NCI-H526 treated with DMSO at 0.1 percent for 48 hours (cell line): Measurements from ENCODE around the gene ALPL.

Experiments used
- DNase-seq: peaks from one replicate; lab custom pipeline; 2025; lab: John Stamatoyannopoulos, UW

Gene ALPL

DNA sequence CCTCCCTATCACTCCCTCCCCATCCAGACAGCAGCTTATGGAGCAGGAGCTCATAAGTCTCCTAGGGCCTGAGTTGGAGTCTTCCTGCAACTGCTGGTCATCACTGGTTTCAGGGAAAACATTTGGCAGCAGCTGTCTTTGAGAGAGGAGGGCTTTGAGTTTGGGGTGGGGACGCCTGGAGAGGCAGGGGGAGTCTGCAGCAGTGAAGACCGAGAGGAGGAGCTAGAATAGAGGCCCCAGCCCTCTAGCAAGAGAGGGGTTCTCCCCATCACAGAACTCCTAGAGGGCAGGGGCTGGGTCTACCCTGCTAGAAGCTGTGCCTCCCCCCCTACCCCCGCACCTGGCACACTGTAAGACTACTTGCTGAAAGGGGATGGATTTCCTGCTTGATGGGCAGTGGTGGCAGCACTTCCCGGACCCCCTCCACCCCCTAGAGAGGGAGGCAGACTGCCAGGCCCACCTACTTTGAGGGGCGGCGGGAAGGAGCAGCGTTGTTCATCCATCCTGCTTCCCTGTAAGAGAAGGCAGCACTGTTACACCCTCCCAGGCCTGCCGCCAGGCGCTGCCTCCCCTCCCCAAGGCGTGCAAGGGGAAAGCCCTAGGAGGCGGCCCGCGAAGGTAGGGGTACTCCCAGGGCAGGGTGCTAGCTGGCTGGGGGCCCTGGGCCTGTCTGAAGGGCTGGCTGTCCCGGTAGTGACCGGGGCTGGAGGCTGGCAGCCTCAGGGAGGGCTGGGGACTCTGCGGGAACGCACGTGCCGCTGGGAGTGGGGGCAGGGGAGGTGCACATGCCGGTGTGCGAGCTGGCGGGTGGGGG is 109.5 kb downstream of the ALPL start:
- DNase-seq, result no peak

DNA sequence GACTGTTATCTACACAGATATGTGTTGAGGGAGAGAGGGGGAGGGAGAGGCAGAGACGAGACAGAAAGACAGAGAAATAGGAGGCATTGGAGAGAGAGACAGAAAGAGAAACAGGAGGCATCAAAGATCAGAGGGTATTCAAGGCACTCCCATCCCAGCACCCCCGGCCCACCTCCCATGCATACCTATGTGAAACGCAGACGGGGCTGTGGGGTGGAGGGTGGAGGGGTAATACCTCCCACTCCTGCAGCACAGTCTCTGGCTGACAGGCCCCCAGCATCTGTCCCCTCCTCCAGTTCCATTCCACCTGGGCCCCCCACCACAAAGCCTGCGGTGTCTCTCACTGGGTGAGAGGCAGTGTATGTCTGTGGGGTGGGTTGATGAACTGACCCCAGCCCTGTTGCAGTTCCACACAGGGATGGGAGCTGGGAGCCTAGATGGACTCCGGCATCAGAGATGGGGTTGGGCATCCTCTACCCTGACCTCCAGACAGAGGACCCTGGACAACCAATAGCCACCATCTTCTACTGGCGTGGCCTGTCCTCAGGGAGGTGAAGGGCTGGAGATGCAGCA is 110.2 kb downstream of the ALPL start:
- no peak for DNase-seq

DNA sequence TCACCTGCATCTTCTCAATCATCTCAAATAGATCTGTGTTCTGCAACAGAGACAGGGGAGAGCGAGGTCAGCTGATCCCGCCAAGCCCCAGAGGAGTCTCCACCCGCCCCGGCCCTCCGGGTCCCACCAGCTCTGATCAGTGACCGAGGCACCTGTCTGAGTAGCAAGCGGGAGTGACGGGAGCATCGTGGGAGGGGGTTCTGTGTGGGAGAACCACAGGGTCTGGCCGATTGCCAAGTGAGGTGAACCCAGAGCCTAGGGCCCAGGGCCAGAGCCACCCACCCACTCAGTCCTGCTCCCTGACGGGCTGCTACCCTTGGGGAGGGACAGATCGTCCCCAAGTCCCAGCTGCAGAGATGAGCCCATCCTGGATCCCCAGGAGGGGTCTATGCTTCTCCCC is 110.8 kb downstream of the ALPL start:
- DNase-seq, result no peak

DNA sequence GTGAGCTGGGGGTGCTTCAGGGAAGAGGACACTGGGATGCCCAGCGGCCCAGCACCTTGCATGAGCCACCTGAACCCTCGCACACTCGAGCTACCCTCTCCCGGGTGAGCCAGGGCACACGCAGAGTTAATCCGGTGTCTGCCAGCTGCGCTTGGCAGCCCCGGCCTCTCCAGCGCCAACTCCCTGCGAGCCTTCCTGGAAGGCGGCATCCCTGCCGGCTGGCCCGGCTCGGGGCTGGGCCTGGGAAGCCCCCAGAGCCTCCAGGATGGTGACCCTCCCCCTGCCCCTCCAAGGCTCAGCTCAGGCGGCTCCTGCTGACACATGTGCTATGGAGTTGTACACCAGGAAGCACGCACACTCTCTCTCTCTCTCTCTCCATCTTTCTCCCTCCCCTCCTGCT is 111.3 kb downstream of the ALPL start:
- no peak for DNase-seq

DNA sequence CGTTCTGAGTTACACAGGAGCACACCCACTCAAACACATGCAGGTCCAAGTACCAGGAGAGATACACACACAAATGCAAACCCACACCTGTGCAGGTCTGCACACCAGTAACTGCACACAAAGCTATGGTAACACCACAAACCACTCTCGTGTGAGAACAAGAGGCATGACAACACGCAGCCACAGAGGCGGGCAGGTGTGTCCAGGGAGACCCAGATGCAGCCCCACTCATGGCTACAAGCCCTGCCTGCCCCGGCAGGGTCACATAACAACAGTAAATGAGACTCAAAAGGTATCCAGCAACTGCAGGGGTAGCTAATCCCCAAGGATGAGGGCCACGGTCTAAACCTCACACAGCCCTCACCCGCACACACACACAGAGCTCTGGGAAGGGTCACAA is 111.8 kb downstream of the ALPL start:
- no peak for DNase-seq

DNA sequence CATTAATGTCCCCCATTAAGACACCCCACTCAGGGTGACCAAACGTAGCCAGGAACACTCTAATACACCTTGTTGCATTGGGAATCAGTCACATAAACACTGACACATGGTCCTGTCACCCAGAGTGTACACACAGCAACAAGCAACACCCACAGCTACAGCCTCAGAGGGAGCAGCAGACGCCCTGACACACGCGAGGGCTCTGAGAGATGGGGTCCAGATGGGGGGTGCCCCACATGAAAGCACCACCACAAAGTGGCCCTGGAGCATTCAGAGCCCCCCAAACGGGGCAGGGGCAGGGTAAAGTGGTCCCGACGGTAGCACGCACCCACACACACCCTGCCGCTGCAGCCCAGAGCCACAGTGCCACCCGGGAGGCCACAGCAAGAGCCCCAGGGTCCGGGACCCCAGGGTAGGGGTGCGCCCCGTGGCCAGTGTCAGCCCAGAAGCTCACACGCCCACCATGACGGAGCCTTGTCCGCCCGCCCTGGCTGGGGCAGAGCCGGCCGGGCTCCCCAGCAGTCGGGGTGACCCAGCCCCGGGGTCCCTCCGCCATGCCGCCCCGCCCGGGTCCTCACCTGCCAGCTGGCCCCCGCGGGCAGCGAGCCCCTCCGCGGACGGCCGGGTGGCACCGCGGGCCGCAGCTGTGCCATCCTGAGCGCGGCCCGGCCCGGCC is 112.7 kb downstream of the ALPL start:
- DNase-seq, result no peak

DNA sequence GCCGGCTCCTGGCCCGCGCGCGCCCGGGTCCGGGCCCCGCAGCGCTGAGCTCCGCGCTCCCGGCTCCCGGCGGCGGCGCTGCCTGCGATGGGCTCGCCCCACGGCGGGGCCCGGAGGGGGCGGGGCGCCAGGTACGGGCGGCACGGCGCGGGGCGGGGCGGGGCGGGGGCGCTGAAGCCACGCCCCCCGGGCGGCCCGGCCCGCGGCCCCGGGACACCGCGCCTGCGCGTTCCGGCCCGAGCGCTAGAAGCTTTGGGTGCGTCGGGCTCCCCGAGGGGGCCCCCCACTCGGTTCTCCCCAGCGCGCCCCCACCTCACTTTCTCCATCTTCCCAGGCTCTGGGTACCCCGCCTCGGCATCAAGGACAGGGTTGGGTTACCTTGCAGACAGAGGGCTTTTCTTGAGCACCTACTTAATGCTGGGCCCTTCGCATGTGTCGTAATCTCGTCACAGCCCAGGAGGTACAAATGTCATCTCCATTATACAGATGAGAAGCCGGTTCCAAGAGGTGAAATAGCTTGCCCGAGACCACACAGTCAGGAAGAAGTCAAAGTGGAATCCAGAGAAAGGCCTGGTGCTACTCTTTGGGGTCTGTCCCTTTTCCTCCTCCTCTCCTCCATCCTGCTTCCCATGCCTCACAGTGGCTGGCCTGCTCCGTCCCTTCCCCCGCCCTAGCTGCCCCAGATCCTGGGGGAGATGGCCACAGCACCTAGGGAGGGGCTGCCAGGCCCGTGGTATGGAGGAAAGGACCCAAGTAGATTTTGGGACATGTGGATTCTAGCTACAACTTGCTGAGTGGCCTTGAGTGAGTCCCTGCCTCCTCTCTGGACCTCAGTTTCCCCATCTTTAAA is 113.5 kb downstream of the ALPL start:
- no peak for DNase-seq

DNA sequence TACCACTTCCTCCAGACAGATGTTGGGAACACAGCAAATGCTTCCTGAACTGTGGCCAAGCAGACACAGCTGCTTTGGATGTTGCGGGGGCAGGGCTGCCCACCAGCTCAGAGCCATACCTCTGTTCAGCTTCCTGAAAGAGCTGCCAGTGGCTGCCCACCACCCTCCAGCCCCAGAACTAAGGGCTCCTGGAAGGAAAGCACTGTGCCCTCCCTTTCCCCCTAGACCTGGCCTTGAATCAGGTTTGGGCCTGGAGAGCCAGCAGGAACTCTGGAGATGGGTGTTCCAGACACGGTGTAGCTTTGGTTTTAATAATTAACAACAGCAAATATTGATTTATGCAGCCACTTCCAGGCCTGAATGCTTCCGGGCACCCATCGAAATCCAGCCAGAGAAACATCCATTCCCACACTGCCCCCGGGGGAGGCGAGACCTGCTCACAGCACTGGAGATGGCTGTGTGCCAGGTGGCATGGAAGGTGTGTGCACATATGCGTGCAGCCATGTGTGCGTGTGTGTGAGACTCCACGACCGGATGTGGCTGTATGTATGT is 114.3 kb downstream of the ALPL start:
- no peak for DNase-seq

DNA sequence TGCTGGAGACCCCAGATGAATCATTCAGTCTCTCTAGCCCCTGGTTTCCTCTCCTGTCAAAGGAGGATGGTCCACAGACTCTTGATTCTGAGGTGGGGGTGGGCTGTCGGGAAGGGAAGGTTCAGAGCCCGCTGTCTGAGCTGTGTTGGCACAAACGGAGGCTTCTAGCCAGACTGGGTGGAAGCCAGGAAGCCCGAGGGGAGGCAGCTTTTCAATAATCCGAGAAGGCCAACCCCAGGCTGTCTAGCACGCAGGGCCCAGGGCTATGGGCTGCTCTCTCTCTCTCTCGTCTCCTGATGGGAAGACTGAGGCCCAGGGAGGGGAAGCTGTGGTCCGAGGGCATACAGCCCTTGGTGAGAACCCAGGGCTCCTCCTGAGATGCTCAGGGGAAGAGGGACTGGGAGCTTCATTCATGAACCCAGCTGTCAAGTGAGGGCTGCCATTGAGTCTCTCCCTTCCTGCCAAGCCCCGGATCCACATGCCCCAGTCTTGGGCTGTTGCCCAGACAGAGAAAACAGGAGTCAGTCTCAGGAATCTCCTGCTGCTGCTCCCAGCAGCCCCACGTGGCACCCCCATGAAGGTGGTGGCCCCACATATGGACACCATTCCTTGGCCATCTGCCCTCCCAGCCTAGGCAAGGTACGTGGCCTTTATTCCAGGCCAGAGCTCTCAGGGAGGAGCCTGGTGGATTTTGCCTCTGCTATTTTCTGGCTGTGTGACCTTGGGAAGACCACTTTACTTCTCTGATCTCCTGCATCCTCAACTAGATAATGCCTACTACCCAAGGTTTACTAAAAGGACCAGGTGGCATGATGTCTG is 115.6 kb downstream of the ALPL start:
- no peak for DNase-seq

DNA sequence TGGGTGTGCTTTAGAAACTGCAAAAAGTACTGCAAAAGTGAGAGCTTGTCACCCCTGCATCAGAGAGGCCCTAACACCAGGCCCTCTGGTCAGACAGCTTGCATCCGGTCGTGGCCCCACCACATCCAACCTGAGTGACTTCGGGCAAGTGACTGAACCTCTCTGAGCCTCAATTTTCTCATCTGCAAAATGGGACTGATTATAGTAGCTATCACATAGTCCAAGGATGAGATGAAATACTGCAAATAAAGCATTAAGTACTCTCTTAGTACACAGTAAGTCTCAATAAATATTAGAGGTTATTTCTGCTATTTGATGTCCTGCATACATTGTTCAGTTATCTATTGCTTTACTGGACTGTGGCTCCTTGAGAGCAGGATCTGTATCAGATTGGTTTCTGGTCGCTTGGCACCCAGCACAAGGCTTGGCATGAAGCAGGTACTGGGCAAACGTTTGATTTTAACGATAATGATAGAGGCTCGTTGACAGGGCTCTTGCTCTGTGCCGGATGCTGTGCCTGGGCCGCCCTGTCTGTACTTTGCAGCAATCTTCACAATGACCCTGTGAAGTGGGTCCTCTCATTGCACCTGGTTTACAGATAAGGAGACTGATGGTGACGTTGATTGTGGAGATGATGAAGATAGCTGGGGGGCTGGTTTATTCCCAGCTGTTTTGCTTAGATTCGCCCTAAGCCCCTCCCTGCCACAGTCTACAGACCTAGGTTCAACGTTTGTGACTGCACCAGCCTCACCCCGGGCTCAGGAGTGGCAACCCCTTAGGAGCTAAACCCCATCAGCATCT is 116.4 kb downstream of the ALPL start:
- DNase-seq, result no peak

DNA sequence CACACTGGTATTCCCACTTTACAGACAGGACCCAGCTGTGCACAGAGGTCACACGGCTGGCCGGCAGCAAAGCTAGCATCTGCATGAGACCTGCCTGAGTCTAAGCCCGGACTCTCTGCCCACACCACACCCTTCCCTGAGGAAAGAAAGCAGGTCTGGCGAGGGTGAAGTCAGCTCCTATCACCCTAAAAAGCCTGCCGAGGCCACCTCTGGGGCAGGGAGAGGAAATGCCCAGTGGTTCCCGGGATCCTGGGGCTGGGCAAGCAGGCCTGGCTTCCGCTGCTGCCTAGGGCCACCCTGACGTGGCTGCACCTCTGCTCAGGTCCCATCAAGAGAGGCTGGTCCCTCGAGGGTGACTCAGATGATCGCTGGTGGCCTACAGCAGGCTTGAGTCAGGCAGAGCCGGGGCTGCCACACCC is 117.7 kb downstream of the ALPL start:
- no peak for DNase-seq
